SK-N-SH (cell line): ENCODE measurements around the gene BID. TPM values are rescaled to one million over a fixed set of nuclear protein-coding genes. Genes with fewer than 3 reads are reported as not detected.

Experiments used
- CTCF ChIA-PET: fragments of 300-600, 350-600 bp; formaldehyde crosslinking; extraction: SDS; loops from one replicate; lab custom pipeline; 2021; lab: Yijun Ruan, JAX
- POLR2A ChIA-PET: fragments of 350-600 bp; sonication (Branson Sonifier 250); formaldehyde crosslinking; extraction: SDS; loops from one replicate; lab custom pipeline; 2020; ENCODE audit warnings: antibody characterized with exemption, inconsistent platforms; lab: Yijun Ruan, JAX
- DNase-seq: peaks from one replicate; pipeline ENCODE4 v3.0.0; 2012
- H2AFZ ChIP-seq: fragments of 200-600 bp; sonication (generic); 2 replicates; pipeline ENCODE4 v1.8.1; 2016; ENCODE audit warnings: antibody characterized with exemption, mild to moderate bottlenecking, low read depth
- H3F3A ChIP-seq: fragments of 200-600 bp; sonication (generic); replicated peaks from 2 replicates; pipeline ENCODE3; 2016; ENCODE audit warnings: antibody characterized with exemption, mild to moderate bottlenecking; ENCODE audit not compliant: insufficient read depth
- H3K27ac ChIP-seq, 2 experiments: fragments of 200-500 bp in 1 of 2; fragments of 200-600 bp in 1 of 2; sonication (Bioruptor generic) in 1 of 2; sonication (generic), shearing (Covaris generic) in 1 of 2; 2 replicates each; pipeline versions ENCODE4 v1.5.1 to v1.6.1; 2014 to 2016; ENCODE audit warnings: low read depth in 2 of 2, inconsistent platforms in 1 of 2, low read length in 1 of 2, mild to moderate bottlenecking in 1 of 2, mixed read lengths in 1 of 2
- H3K27me3 ChIP-seq: fragments of 200-600 bp; sonication (generic), shearing (Covaris generic); 2 replicates; pipeline ENCODE4 v1.6.1; 2016; ENCODE audit warnings: mixed run types; ENCODE audit not compliant: insufficient read depth
- H3K36me3 ChIP-seq, 2 experiments: fragments of 200-500 bp in 1 of 2; fragments of 200-600 bp in 1 of 2; sonication (Bioruptor generic) in 1 of 2; sonication (generic) in 1 of 2; replicated peaks in 1 of 2; 2 replicates each; pipeline versions ENCODE3 to v1.5.1; 2014 to 2016; ENCODE audit warnings: low read length in 1 of 2, mild to moderate bottlenecking in 1 of 2; ENCODE audit not compliant: insufficient read depth in 2 of 2, control insufficient read depth in 1 of 2
- H3K4me1 ChIP-seq, 2 experiments: fragments of 200-500 bp in 1 of 2; fragments of 200-600 bp in 1 of 2; sonication (Bioruptor generic) in 1 of 2; sonication (generic), shearing (Covaris generic) in 1 of 2; 2 replicates each; pipeline versions ENCODE4 v1.5.1 to v1.6.1; 2014 to 2016; ENCODE audit warnings: low read depth in 1 of 2, low read length in 1 of 2, mixed run types in 1 of 2; ENCODE audit not compliant: insufficient read depth in 2 of 2, control insufficient read depth in 1 of 2
- H3K4me2 ChIP-seq: fragments of 200-600 bp; sonication (generic), shearing (Covaris generic); 2 replicates; pipeline ENCODE4 v1.6.1; 2017; ENCODE audit warnings: mixed run types
- H3K4me3 ChIP-seq, 2 experiments: fragments of 200-500 bp in 1 of 2; fragments of 200-600 bp in 1 of 2; sonication (Bioruptor generic) in 1 of 2; sonication (generic), shearing (Covaris generic) in 1 of 2; 2 replicates each; pipeline versions ENCODE4 v1.5.1 to v1.8.1; 2014 to 2016; ENCODE audit warnings: low read depth in 2 of 2, inconsistent platforms in 1 of 2, low read length in 1 of 2, mild to moderate bottlenecking in 1 of 2, mixed read lengths in 1 of 2, moderate library complexity in 1 of 2
- H3K79me2 ChIP-seq: fragments of 200-600 bp; sonication (generic); 2 replicates; pipeline ENCODE4 v1.8.1; 2017; ENCODE audit warnings: mild to moderate bottlenecking; ENCODE audit not compliant: insufficient read depth
- H3K9ac ChIP-seq: fragments of 200-600 bp; sonication (generic); 2 replicates; pipeline ENCODE4 v1.6.1; 2017; ENCODE audit warnings: mixed run types
- H3K9me2 ChIP-seq: fragments of 200-600 bp; sonication (generic); 2 replicates; pipeline ENCODE4 v1.6.1; 2017; ENCODE audit warnings: mixed run types
- H3K9me3 ChIP-seq: fragments of 200-600 bp; sonication (generic); 2 replicates; pipeline ENCODE4 v1.6.1; 2017; ENCODE audit warnings: mixed run types, mild to moderate bottlenecking, moderate library complexity
- H4K20me1 ChIP-seq: fragments of 200-600 bp; sonication (generic); 2 replicates; pipeline ENCODE4 v1.6.1; 2017; ENCODE audit warnings: mild to moderate bottlenecking, mixed run types; ENCODE audit not compliant: insufficient read depth
- CHD2 ChIP-seq: fragments of 150-350 bp; IDR thresholded peaks from 2 replicates; pipeline ENCODE4 v1.6.1; 2018; ENCODE audit warnings: low read length; ENCODE audit not compliant: partially characterized antibody
- ELF1 ChIP-seq: IDR thresholded peaks from 2 replicates; pipeline ENCODE4 v1.4.0; 2012
- EZH2phosphoT487 ChIP-seq: fragments of 200-600 bp; sonication (generic); IDR thresholded peaks from 2 replicates; pipeline ENCODE4 v1.6.1; 2017; ENCODE audit warnings: low read depth, mixed run types, mild to moderate bottlenecking, antibody characterized with exemption, moderate library complexity, borderline replicate concordance
- FOXJ3 ChIP-seq: sonication (generic); formaldehyde crosslinking; IDR thresholded peaks from 2 replicates; pipeline ENCODE4 v1.5.1; 2020; ENCODE audit warnings: mild to moderate bottlenecking, missing genetic modification reagents
- FOXM1 ChIP-seq: IDR thresholded peaks from 2 replicates; pipeline ENCODE4 v1.4.0; 2012; ENCODE audit warnings: low read depth, mild to moderate bottlenecking
- GATA2 ChIP-seq: sonication (generic); formaldehyde crosslinking; IDR thresholded peaks from 2 replicates; pipeline ENCODE4 v1.5.0; 2020; ENCODE audit warnings: mild to moderate bottlenecking, missing genetic modification reagents
- JUND ChIP-seq: IDR thresholded peaks from 2 replicates; pipeline ENCODE4 v1.4.0; 2012
- MXI1 ChIP-seq: IDR thresholded peaks from 2 replicates; pipeline ENCODE4 v1.6.1; 2012; ENCODE audit warnings: mild to moderate bottlenecking, low read depth, low read length, improper control_type of control experiment
- POLR2AphosphoS5 ChIP-seq: IDR thresholded peaks from 2 replicates; pipeline ENCODE4 v1.6.1; 2012; ENCODE audit warnings: low read depth, low read length
- RAD21 ChIP-seq: IDR thresholded peaks from 2 replicates; pipeline ENCODE4 v1.6.1; 2012; ENCODE audit warnings: mild to moderate bottlenecking, low read length
- RCOR1 ChIP-seq: fragments of 150-350 bp; IDR thresholded peaks from 2 replicates; pipeline ENCODE4 v1.6.1; 2017; ENCODE audit warnings: antibody characterized with exemption, low read length
- TAF1 ChIP-seq: IDR thresholded peaks from 2 replicates; pipeline ENCODE4 v1.6.1; 2012; ENCODE audit warnings: low read depth, mild to moderate bottlenecking, low read length, moderate library complexity, borderline replicate concordance
- YY1 ChIP-seq: IDR thresholded peaks from 2 replicates; pipeline ENCODE4 v1.4.0; 2012; ENCODE audit warnings: low read depth, mild to moderate bottlenecking
- WGBS: methylation state at CpG from one replicate; pipeline ENCODE4 v1.1.6; 2017; ENCODE audit warnings: low lambda C conversion rate; 5-methylcytosine and 5-hydroxymethylcytosine counted together
- polyA plus RNA-seq, 3 experiments: library from polyadenylated mRNA; depleted of rRNA; stranded (reverse); fragments of >200 nt; gene quantifications; 2 replicates each; pipeline ENCODE4 v1.2.3, GENCODE V29; 2012
- TF ChIP-seq, protein P1 (sequence below): fragments of 200-600 bp; sonication (generic); IDR thresholded peaks from 2 replicates; pipeline ENCODE4 v1.6.1; 2017; ENCODE audit warnings: antibody characterized with exemption, mild to moderate bottlenecking, moderate library complexity
- TF ChIP-seq, protein P2 (sequence below): fragments of 150-350 bp; IDR thresholded peaks from 2 replicates; pipeline ENCODE4 v1.6.1; 2016; ENCODE audit warnings: mild to moderate bottlenecking, low read depth, low read length
- TF ChIP-seq, protein P3 (sequence below): IDR thresholded peaks from 2 replicates; pipeline ENCODE4 v1.4.0; 2012; ENCODE audit warnings: low read depth, borderline replicate concordance

BID gene
- polyA plus RNA-seq, 1 of the 3 experiments (the other 2 are of a cell fraction): 139 TPM

DNA sequence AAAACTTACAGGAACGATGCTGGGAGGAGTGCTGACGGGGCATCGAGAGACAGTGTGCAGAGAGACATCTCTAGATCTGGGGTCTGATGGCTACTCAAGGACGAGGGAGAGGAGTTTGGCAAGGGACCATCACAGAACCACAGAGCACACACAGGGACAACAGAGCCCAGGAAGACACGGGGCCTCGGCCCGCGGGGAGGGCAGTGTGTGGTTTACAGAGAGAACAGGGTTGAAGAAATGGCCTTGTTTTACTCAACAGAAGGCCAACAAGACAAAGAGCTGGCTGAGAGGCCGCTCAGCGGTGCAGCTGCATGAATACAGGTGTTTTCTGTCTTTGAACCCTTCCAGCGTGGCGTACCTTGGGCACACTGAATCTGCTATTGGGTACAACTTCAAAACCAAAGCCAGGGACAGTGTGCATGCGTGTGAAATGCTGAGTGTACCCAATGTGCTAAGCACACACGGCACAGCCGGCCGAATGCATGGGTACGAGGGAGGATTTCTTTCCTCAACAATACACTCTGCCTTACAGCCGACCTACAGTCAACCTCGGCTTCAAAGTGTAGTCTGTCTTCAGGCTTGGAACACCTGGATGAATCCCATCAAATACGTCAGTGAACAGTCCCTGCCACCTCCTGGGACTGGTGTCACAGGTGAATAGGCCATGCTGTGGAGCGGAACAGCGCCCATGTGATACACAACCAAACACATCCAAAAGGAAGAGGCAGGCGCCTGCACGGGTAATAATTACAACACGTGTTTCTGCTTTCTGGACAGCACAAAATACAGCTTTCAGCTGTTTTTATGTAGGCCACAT lies 20.7 kb upstream of the BID start:
- WGBS: 95% methylated on average over 24 of the region's 25 CpGs
- ChIA-PET CTCF (no interaction called here), POLR2A (no interaction called here)

DNA sequence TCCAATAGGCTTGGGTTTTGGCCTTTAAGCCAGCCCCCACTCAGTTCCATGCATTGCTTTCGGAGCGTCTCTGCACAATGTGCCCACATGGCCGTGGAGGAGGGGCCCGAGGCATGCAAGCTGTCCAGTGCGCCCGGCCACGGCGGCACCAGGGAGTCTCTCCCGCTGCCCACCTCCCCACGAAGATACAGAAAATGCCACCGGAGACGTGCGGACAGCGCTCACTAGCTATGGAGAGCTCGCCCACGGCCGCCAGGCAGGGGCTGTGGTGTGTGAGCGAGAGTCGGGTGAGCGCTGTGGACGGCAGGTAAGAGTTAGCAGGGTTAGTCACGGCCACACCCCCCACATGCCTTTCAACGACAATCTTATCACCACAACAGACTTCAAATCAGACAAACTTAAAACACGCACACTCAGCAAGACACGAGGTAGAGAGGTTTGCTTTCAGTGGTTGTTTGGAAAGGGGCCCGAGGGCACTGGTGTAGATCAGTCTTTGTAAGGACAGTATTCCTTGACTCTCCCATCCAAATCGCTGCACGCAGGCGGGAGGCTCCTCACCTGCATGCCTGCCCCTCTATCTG lies 18.7 kb upstream of the BID start:
- Histone ChIP-seq H2AFZ (no peak overlapping the region), H3K36me3 (peaks cover 0 to 56% of the 10 kb centered on the region in 2 experiments), H3K4me1 (no peaks in the 10 kb centered on the region), H3K4me3 (no peak overlapping the region), H3K27ac (no peak overlapping the region), H3K9me2 (no peaks in the 10 kb centered on the region), H3K27me3 (no peaks in the 10 kb centered on the region), H3F3A (no peaks in the 10 kb centered on the region), H3K4me2 (no peak overlapping the region), H3K9me3 (no peaks in the 10 kb centered on the region), H3K9ac (no peak overlapping the region), H3K79me2 (no peaks in the 10 kb centered on the region), H4K20me1 (no peaks in the 10 kb centered on the region)
- CTCF ChIA-PET: interaction anchor here (0.9 kb wide), 1 partner anchor 49 kb away, joined by 3 read pairs; no protein-coding TSS in a partner anchor
- 92% methylated on average over 22 of the region's 29 CpGs for WGBS
- POLR2A ChIA-PET: no interaction called here
- no peak for DNase-seq
- TF ChIP-seq, protein P1, sequence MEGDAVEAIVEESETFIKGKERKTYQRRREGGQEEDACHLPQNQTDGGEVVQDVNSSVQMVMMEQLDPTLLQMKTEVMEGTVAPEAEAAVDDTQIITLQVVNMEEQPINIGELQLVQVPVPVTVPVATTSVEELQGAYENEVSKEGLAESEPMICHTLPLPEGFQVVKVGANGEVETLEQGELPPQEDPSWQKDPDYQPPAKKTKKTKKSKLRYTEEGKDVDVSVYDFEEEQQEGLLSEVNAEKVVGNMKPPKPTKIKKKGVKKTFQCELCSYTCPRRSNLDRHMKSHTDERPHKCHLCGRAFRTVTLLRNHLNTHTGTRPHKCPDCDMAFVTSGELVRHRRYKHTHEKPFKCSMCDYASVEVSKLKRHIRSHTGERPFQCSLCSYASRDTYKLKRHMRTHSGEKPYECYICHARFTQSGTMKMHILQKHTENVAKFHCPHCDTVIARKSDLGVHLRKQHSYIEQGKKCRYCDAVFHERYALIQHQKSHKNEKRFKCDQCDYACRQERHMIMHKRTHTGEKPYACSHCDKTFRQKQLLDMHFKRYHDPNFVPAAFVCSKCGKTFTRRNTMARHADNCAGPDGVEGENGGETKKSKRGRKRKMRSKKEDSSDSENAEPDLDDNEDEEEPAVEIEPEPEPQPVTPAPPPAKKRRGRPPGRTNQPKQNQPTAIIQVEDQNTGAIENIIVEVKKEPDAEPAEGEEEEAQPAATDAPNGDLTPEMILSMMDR: no peak
- no peak for TF ChIP-seq JUND
- no peak for TF ChIP-seq RCOR1
- TF ChIP-seq FOXJ3 (CRISPR knock-in tag): no peak
- TF ChIP-seq, protein P2, sequence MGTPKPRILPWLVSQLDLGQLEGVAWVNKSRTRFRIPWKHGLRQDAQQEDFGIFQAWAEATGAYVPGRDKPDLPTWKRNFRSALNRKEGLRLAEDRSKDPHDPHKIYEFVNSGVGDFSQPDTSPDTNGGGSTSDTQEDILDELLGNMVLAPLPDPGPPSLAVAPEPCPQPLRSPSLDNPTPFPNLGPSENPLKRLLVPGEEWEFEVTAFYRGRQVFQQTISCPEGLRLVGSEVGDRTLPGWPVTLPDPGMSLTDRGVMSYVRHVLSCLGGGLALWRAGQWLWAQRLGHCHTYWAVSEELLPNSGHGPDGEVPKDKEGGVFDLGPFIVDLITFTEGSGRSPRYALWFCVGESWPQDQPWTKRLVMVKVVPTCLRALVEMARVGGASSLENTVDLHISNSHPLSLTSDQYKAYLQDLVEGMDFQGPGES: no peak
- TF ChIP-seq EZH2phosphoT487: no peak
- TF ChIP-seq, protein P3, sequence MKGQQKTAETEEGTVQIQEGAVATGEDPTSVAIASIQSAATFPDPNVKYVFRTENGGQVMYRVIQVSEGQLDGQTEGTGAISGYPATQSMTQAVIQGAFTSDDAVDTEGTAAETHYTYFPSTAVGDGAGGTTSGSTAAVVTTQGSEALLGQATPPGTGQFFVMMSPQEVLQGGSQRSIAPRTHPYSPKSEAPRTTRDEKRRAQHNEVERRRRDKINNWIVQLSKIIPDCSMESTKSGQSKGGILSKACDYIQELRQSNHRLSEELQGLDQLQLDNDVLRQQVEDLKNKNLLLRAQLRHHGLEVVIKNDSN: no peak

More for the DNA sequence above, 20.7 kb upstream of the BID start:
- DNase-seq: no peak
- Histone ChIP-seq H2AFZ (no peak overlapping the region), H3K9me3 (no peaks in the 10 kb centered on the region), H3K27ac (no peak overlapping the region), H4K20me1 (no peaks in the 10 kb centered on the region), H3K27me3 (no peaks in the 10 kb centered on the region), H3K9me2 (no peaks in the 10 kb centered on the region), H3K9ac (no peak overlapping the region), H3K4me2 (no peak overlapping the region), H3K4me3 (no peak overlapping the region), H3K36me3 (peaks cover 0 to 38% of the 10 kb centered on the region in 2 experiments), H3K79me2 (no peaks in the 10 kb centered on the region), H3F3A (no peaks in the 10 kb centered on the region), H3K4me1 (no peaks in the 10 kb centered on the region)
- TF ChIP-seq RAD21 (no peak), ELF1 (no peak), CHD2 (no peak), TAF1 (no peak), RCOR1 (no peak), FOXM1 (no peak), YY1 (no peak), FOXJ3 (CRISPR knock-in tag) (no peak), GATA2 (no peak), EZH2phosphoT487 (no peak), MXI1 (no peak), POLR2AphosphoS5 (no peak)
